HG02981 (cell line): ENCODE data around the gene TOX3.

Experiments
- ATAC-seq: cut with Tn5 transposase; IDR thresholded peaks from one replicate; pipeline ENCODE4 v1.9.1; 2021; ENCODE audit warnings: mild to moderate bottlenecking, moderate library complexity; ENCODE audit not compliant: unreplicated experiment

The TOX3 gene

DNA sequence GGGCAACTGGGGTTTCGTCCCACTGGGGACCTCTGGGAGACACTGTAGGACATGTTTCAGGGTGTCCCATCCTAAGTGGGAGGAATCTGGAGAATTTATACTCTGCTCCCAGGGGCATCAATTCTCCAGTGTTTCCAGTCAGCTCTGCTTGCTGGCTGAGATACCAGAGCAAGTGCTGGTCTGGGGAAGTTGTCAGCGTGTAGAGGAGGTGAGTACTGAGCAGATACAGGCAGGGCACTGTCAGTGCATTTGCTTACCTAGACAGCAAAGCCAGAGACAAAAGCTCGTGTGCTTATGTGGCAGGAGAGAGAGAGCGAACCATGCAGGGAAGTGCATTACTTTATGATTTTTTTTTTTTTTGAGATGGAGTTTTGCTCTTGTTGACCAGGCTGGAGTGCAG is 20.2 kb upstream of the TOX3 start:
- no peak for ATAC-seq

GRCh38 chr16:52563767-52564611 is 17.0 kb upstream of the TOX3 start:
- no peak for ATAC-seq

DNA sequence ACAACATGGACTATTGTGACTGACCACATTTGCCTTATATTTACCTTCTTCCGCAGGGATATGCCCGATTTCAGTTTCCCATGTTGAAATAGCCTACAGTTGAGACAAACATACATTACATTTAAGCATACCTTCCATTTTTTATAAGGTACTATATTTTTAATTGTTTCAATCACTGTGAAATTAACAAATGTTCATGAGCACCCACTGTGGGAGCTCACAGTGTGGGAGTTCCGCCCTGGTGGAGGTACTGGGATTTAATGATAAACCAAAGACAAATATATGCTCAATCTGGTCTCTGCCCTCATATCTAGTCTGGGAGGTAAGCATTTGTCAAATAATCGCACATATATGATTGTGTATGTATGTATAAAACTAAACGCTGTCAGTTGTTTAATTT is 15.8 kb upstream of the TOX3 start:
- no peak for ATAC-seq

GRCh38 chr16:52561910-52562741 is 15.2 kb upstream of the TOX3 start:
- no peak for ATAC-seq

- ATAC-seq: no peak
Observed at GRCh38 chr16:52558448-52558847, 11.5 kb upstream of the TOX3 start.

- ATAC-seq: no peak
Observed at GRCh38 chr16:52557236-52557635, 10.3 kb upstream of the TOX3 start.

- ATAC-seq: no peak
Observed at GRCh38 chr16:52556083-52556482, 9.1 kb upstream of the TOX3 start.

DNA sequence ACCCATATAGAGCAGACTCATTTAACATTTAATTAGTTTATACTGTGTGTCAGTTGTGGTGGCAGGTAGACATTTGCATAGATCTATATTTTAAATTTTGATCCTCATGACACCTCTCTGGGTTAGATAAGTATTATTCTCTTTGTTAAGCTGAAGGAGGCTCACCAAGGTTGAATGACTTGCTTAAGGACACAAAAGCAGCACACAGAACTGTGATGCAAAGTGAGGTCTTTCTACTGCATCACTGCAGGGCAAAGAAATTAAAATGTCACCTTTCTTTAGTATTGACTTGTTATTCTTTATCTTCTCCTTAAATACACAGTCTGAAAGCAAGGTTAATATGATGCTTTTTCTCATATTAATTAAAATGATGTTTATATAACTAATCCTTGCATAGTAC is 8.6 kb upstream of the TOX3 start:
- ATAC-seq: no peak

GRCh38 chr16:52554334-52554733 is 7.4 kb upstream of the TOX3 start:
- no peak for ATAC-seq

- ATAC-seq: no peak
Observed at GRCh38 chr16:52553322-52553721, 6.4 kb upstream of the TOX3 start.

- ATAC-seq: no peak
Observed at GRCh38 chr16:52552643-52553042, 5.7 kb upstream of the TOX3 start.

DNA sequence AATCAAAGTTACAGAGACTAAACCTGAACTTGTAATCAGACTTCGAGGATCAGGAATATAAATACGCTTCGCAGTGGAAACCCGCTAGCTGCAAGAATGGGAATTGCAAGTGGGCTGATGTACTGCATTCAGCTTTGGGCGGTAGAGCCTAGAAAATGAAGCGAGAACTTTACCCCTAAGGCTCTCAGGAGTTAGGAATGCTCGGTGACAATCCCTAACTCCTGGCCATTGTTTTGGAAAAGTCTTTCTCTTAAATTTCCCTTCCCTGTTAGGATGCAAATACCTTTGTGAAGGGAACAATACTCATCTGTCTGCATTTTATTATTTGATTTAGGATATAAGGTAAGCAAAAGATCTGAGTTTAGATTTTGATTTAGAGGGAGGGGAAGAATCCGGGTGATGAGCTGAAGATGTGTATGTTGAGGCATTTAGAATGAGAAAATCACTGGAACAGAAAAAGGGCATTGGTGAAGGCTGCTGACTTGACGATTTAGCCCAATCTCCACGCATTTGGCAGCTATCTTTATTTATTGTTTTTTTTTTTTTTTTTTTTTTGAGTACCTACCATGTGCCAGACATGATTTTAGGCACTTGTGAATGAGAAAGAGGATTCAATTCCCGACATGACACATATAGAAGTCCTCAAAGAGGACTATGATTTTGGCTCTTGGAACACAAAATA is 2.2 kb upstream of the TOX3 start:
- no peak for ATAC-seq

GRCh38 chr16:52548261-52549010 is 1.5 kb upstream of the TOX3 start:
- no peak for ATAC-seq

DNA sequence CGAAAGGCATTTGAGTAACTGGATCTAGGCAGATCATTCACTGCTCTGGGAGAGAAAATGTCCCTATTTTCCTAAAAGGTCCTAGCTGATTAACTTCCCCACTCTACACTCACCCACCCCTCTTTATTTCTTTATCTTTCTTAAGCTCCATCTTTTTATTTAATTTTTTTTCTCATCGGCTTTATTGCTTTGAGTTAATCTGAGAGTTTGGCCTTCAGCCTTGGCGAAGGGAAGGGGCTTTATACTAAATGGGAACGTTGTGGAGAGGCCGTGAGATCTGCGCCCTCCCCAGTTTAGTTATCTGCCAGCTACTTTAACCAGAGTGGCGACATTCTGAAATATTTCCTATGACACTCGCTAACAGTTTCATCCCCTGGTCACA is 882 bp upstream of the TOX3 start:
- ATAC-seq: no peak

GRCh38 chr16:52546291-52547003 is 496 bp downstream of the TOX3 start:
- ATAC-seq: no peak

GRCh38 chr16:52545898-52546266 is 1.1 kb downstream of the TOX3 start:
- ATAC-seq: no peak

DNA sequence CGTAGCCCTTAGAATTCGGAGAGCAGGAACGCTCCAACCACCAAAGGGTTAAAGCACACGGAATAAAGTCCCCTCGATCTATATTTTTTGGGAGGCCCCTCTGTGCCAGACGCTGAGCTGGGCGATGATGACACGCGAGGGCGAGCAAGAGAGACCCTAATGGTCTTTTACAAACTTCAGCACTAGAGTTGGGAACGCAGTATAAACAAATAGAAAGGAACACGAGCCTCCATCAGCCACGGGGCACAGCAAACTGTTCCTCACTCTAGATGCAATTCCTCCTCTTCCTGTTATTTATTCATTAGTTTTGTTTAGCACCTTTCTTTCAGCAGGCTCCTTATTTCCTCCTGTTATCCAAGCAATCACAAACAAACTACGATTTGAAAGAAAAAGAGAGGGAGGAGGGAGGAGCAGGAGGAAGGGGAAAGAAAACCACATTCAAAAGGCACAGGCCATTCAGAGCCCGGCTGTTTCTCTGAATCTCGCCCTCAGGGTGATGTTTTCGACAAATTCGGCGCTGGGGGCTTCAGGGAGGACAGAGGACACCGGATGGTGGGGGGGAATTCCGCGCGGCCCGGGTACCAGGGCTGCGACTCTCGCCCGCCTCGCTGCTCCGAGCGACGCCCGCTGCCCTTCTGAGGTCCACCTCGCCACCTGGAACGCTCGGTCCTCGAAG is 1.6 kb downstream of the TOX3 start:
- ATAC-seq: no peak

- ATAC-seq: no peak
Observed at GRCh38 chr16:52544703-52545102, 2.2 kb downstream of the TOX3 start.

- no peak for ATAC-seq
Observed at GRCh38 chr16:52543654-52544053, 3.3 kb downstream of the TOX3 start.

DNA sequence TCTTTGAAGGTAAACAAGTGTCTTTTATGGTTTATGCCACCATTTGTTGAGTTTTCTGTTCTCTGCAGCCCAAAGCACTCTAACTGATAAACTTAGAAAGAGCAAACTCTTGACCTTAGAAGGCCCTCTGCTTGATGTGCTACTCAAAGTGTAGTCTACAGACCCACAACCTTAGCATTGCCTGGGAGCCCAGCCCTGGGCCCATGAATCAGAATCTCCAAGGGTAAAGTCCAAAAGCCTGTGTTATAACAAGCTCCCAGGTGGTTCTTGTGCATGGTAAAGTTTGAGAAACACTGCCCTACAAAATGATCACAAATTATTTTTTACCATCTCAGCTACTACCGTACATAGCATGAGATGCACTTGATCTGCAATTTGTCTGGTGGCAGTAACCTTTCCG is 6.0 kb downstream of the TOX3 start:
- ATAC-seq: no peak
